Measurements from ENCODE around the gene SEC14L5.

DNA sequence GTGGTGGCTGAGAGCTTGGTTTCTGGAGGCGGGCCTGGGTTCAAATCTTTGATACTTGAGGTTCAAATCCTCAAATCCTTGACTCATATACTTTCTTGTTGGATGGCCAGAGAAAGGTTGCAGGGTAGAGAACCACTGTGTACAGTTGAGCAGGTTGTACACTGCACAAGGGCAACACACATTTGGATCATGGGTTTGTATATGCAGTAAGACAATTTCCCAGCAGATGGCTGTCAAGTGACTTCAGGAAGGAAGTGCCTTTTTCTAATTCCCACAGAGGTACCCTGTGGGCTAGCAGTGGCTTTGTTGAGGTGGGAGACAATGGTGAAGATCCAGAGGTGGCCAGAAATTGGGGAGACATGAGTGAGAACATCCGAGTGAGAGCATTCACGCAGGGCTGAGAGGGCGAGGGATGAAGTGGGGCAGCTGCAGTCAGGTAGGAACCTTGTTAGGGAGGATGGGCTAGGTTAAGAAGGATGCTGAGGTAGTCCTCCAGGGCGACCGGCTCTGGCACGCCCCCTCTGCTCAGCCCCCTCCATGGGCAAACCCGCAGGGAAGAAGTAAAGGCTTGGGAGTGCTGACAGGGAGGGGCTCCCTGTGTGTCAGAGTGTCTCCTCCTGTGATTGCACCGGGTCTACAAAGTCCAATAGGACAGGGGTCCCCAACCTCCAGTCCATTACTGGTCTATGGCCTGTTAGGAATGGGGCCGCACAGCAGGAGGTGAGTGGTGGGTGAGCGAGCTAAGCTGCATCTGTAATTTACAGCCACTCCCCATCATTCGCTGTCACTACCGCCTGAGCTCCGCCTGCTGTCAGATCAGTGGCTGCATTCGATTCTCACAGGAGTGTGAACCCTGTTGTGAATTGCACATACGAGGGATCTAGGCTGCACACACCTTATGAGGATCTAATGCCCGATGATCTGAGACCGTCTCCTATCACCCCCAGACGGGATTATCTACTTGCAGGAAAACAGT is 104.9 kb downstream of the SEC14L5 start:
- TF ChIP-seq, protein P1, sequence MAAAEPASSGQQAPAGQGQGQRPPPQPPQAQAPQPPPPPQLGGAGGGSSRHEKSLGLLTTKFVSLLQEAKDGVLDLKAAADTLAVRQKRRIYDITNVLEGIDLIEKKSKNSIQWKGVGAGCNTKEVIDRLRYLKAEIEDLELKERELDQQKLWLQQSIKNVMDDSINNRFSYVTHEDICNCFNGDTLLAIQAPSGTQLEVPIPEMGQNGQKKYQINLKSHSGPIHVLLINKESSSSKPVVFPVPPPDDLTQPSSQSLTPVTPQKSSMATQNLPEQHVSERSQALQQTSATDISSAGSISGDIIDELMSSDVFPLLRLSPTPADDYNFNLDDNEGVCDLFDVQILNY (CRISPR knock-in tag; IDR thresholded peaks at IDR 0.05) = no peak
- TF ChIP-seq ZNF416 (CRISPR knock-in tag; IDR thresholded peaks at IDR 0.05) (no peak), CREM (CRISPR knock-in tag; IDR thresholded peaks at IDR 0.05) (no peak), MYBL2 (CRISPR knock-in tag; IDR thresholded peaks at IDR 0.05) (no peak), ETV6 (CRISPR knock-in tag; IDR thresholded peaks at IDR 0.05) (no peak), ATF1 (CRISPR knock-in tag; IDR thresholded peaks at IDR 0.05) (no peak), NR2C2 (CRISPR knock-in tag; IDR thresholded peaks at IDR 0.05) (no peak)
- TF ChIP-seq, protein P2, sequence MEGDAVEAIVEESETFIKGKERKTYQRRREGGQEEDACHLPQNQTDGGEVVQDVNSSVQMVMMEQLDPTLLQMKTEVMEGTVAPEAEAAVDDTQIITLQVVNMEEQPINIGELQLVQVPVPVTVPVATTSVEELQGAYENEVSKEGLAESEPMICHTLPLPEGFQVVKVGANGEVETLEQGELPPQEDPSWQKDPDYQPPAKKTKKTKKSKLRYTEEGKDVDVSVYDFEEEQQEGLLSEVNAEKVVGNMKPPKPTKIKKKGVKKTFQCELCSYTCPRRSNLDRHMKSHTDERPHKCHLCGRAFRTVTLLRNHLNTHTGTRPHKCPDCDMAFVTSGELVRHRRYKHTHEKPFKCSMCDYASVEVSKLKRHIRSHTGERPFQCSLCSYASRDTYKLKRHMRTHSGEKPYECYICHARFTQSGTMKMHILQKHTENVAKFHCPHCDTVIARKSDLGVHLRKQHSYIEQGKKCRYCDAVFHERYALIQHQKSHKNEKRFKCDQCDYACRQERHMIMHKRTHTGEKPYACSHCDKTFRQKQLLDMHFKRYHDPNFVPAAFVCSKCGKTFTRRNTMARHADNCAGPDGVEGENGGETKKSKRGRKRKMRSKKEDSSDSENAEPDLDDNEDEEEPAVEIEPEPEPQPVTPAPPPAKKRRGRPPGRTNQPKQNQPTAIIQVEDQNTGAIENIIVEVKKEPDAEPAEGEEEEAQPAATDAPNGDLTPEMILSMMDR (IDR thresholded peaks at IDR 0.05) = no peak
- TF ChIP-seq, protein P3, sequence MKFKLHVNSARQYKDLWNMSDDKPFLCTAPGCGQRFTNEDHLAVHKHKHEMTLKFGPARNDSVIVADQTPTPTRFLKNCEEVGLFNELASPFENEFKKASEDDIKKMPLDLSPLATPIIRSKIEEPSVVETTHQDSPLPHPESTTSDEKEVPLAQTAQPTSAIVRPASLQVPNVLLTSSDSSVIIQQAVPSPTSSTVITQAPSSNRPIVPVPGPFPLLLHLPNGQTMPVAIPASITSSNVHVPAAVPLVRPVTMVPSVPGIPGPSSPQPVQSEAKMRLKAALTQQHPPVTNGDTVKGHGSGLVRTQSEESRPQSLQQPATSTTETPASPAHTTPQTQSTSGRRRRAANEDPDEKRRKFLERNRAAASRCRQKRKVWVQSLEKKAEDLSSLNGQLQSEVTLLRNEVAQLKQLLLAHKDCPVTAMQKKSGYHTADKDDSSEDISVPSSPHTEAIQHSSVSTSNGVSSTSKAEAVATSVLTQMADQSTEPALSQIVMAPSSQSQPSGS (CRISPR knock-in tag; IDR thresholded peaks at IDR 0.05; ENCODE audit: borderline replicate concordance, low read depth) = no peak
- TF ChIP-seq, protein P4, sequence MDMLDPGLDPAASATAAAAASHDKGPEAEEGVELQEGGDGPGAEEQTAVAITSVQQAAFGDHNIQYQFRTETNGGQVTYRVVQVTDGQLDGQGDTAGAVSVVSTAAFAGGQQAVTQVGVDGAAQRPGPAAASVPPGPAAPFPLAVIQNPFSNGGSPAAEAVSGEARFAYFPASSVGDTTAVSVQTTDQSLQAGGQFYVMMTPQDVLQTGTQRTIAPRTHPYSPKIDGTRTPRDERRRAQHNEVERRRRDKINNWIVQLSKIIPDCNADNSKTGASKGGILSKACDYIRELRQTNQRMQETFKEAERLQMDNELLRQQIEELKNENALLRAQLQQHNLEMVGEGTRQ (CRISPR knock-in tag; IDR thresholded peaks at IDR 0.05) = no peak
- TF ChIP-seq, protein P5, sequence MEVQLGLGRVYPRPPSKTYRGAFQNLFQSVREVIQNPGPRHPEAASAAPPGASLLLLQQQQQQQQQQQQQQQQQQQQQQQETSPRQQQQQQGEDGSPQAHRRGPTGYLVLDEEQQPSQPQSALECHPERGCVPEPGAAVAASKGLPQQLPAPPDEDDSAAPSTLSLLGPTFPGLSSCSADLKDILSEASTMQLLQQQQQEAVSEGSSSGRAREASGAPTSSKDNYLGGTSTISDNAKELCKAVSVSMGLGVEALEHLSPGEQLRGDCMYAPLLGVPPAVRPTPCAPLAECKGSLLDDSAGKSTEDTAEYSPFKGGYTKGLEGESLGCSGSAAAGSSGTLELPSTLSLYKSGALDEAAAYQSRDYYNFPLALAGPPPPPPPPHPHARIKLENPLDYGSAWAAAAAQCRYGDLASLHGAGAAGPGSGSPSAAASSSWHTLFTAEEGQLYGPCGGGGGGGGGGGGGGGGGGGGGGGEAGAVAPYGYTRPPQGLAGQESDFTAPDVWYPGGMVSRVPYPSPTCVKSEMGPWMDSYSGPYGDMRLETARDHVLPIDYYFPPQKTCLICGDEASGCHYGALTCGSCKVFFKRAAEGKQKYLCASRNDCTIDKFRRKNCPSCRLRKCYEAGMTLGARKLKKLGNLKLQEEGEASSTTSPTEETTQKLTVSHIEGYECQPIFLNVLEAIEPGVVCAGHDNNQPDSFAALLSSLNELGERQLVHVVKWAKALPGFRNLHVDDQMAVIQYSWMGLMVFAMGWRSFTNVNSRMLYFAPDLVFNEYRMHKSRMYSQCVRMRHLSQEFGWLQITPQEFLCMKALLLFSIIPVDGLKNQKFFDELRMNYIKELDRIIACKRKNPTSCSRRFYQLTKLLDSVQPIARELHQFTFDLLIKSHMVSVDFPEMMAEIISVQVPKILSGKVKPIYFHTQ (CRISPR knock-in tag; IDR thresholded peaks at IDR 0.05) = no peak
- TF ChIP-seq, protein P6, sequence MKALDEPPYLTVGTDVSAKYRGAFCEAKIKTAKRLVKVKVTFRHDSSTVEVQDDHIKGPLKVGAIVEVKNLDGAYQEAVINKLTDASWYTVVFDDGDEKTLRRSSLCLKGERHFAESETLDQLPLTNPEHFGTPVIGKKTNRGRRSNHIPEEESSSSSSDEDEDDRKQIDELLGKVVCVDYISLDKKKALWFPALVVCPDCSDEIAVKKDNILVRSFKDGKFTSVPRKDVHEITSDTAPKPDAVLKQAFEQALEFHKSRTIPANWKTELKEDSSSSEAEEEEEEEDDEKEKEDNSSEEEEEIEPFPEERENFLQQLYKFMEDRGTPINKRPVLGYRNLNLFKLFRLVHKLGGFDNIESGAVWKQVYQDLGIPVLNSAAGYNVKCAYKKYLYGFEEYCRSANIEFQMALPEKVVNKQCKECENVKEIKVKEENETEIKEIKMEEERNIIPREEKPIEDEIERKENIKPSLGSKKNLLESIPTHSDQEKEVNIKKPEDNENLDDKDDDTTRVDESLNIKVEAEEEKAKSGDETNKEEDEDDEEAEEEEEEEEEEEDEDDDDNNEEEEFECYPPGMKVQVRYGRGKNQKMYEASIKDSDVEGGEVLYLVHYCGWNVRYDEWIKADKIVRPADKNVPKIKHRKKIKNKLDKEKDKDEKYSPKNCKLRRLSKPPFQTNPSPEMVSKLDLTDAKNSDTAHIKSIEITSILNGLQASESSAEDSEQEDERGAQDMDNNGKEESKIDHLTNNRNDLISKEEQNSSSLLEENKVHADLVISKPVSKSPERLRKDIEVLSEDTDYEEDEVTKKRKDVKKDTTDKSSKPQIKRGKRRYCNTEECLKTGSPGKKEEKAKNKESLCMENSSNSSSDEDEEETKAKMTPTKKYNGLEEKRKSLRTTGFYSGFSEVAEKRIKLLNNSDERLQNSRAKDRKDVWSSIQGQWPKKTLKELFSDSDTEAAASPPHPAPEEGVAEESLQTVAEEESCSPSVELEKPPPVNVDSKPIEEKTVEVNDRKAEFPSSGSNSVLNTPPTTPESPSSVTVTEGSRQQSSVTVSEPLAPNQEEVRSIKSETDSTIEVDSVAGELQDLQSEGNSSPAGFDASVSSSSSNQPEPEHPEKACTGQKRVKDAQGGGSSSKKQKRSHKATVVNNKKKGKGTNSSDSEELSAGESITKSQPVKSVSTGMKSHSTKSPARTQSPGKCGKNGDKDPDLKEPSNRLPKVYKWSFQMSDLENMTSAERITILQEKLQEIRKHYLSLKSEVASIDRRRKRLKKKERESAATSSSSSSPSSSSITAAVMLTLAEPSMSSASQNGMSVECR (CRISPR knock-in tag; IDR thresholded peaks at IDR 0.05; ENCODE audit: borderline replicate concordance) = no peak
- TF ChIP-seq, protein P7, sequence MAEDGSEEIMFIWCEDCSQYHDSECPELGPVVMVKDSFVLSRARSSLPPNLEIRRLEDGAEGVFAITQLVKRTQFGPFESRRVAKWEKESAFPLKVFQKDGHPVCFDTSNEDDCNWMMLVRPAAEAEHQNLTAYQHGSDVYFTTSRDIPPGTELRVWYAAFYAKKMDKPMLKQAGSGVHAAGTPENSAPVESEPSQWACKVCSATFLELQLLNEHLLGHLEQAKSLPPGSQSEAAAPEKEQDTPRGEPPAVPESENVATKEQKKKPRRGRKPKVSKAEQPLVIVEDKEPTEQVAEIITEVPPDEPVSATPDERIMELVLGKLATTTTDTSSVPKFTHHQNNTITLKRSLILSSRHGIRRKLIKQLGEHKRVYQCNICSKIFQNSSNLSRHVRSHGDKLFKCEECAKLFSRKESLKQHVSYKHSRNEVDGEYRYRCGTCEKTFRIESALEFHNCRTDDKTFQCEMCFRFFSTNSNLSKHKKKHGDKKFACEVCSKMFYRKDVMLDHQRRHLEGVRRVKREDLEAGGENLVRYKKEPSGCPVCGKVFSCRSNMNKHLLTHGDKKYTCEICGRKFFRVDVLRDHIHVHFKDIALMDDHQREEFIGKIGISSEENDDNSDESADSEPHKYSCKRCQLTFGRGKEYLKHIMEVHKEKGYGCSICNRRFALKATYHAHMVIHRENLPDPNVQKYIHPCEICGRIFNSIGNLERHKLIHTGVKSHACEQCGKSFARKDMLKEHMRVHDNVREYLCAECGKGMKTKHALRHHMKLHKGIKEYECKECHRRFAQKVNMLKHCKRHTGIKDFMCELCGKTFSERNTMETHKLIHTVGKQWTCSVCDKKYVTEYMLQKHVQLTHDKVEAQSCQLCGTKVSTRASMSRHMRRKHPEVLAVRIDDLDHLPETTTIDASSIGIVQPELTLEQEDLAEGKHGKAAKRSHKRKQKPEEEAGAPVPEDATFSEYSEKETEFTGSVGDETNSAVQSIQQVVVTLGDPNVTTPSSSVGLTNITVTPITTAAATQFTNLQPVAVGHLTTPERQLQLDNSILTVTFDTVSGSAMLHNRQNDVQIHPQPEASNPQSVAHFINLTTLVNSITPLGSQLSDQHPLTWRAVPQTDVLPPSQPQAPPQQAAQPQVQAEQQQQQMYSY (CRISPR knock-in tag; IDR thresholded peaks at IDR 0.05) = no peak
- TF ChIP-seq, protein P8, sequence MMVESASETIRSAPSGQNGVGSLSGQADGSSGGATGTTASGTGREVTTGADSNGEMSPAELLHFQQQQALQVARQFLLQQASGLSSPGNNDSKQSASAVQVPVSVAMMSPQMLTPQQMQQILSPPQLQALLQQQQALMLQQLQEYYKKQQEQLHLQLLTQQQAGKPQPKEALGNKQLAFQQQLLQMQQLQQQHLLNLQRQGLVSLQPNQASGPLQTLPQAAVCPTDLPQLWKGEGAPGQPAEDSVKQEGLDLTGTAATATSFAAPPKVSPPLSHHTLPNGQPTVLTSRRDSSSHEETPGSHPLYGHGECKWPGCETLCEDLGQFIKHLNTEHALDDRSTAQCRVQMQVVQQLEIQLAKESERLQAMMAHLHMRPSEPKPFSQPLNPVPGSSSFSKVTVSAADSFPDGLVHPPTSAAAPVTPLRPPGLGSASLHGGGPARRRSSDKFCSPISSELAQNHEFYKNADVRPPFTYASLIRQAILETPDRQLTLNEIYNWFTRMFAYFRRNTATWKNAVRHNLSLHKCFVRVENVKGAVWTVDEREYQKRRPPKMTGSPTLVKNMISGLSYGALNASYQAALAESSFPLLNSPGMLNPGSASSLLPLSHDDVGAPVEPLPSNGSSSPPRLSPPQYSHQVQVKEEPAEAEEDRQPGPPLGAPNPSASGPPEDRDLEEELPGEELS (CRISPR knock-in tag; IDR thresholded peaks at IDR 0.05) = no peak
